Activated CD8-positive, alpha-beta memory T cell treated with anti-CD3 and anti-CD28 coated beads, Interleukin-2, amount 50 U/mL, for 1 hour (primary cell): ENCODE measurements around the gene NEURL4.
"Not testable (repeated sequence)": the region's sequence is repeated elsewhere in the genome, so short reads cannot be mapped to it uniquely, and the experiment has no call there.

Source experiments
- DNase-seq: peaks from one replicate; pipeline ENCODE4 v3.0.0-alpha.2; 2020; ENCODE audit errors: extremely low read depth

Gene NEURL4

GRCh38 chr17:7347630-7348477 is 18.7 kb upstream of the NEURL4 start:
- DNase-seq, result no peak

- DNase-seq, result no peak
Measured at GRCh38 chr17:7346761-7347614, 17.9 kb upstream of the NEURL4 start.

- no peak for DNase-seq
Measured at GRCh38 chr17:7343250-7343649, 14.1 kb upstream of the NEURL4 start.

- no peak for DNase-seq
Measured at GRCh38 chr17:7341842-7342241, 12.7 kb upstream of the NEURL4 start.

GRCh38 chr17:7340179-7340578 is 11.0 kb upstream of the NEURL4 start:
- DNase-seq, result no peak

GRCh38 chr17:7337600-7337999 is 8.5 kb upstream of the NEURL4 start:
- not testable (repeated sequence) for DNase-seq

GRCh38 chr17:7336240-7337175 is 7.4 kb upstream of the NEURL4 start, which contains the start of gene ACAP1:
ACAP1 (plus strand) TSS chr17:7336529; CDS start chr17:7336735, 206 bp downstream.
- no peak for DNase-seq

GRCh38 chr17:7335765-7336164 is 6.6 kb upstream of the NEURL4 start:
- DNase-seq, result not testable (repeated sequence)

- DNase-seq, result no peak
Measured at GRCh38 chr17:7334938-7335538, 5.9 kb upstream of the NEURL4 start.

GRCh38 chr17:7332600-7333069 is 3.5 kb upstream of the NEURL4 start:
- DNase-seq, result not testable (repeated sequence)

- DNase-seq, result no peak
Measured at GRCh38 chr17:7332111-7332510, 3.0 kb upstream of the NEURL4 start.

GRCh38 chr17:7330638-7331015 is 1.5 kb upstream of the NEURL4 start:
- no peak for DNase-seq

GRCh38 chr17:7329997-7330637 is 982 bp upstream of the NEURL4 start:
- DNase-seq, result no peak

- DNase-seq, result peak; percentile 90
Measured at GRCh38 chr17:7329374-7329996, 350 bp upstream of the NEURL4 start.

GRCh38 chr17:7328009-7328408 is 1.1 kb downstream of the NEURL4 start:
- DNase-seq, result no peak

GRCh38 chr17:7327501-7327900 is 1.6 kb downstream of the NEURL4 start:
- no peak for DNase-seq

- no peak for DNase-seq
Measured at GRCh38 chr17:7327056-7327455, 2.1 kb downstream of the NEURL4 start.

- DNase-seq, result no peak
Measured at GRCh38 chr17:7326186-7326585, 2.9 kb downstream of the NEURL4 start.

GRCh38 chr17:7325031-7325528 is 4.1 kb downstream of the NEURL4 start:
- DNase-seq, result no peak

GRCh38 chr17:7324438-7324779 is 4.7 kb downstream of the NEURL4 start:
- DNase-seq, result no peak
